Smooth muscle cell of the umbilical artery (primary cell): Measurements from ENCODE around the gene GNAZ. TPM values are rescaled to one million over a fixed set of nuclear protein-coding genes. Genes with fewer than 3 reads are reported as not detected.

Experiments used
- total RNA-seq: library from RNA; depleted of rRNA; stranded (reverse); fragments of >200 nt; gene quantifications from 2 replicates; pipeline ENCODE4 v1.2.3, GENCODE V29; 2014

GNAZ gene
- 7.4 and 15.0 TPM in 2 replicates for total RNA-seq

DNA sequence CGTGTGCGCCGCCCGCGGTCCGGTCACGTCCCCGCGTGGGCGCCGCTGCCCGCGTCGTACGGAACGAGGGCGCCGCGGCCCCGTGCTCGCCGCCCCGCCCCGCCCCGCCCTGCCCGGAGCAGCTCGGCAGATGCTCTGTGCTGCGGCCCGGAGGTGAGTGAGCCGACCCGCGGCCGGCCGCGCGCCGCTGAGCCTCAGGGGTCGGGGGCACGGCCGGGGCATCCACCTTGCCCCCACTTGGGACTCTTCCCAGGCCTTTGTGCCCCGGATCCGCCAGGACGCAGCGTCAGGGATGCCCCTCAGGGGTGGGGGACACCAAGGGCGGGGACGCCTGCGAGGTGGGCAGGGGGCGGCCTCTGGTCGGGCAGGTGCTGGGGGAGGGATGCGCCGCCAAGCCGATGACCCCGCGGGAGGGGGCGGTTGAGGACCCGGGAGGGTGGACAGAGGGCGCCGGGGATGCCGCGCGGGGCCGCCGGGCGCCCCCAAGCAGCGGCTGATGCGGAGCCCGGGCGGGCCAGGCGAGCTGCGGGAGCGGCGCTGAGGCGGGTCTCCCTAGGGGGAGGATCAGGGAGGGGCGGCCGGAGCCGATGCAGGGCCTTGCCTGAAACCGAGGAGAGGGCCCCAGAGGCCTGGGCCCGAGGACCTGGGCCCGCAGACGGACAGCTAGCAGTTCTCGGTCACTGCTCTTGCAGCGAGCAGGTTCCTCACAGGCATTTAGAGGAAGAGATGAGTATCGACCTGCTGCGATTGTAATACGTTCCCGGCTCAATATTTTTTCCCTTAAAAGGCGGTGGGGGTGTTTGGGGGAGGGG, at the start of gene GNAZ:
Gene GNAZ (plus strand): TSS at position 102 of the 812 bp plus-strand sequence. CDS start 25,177 bp downstream, outside the sequence.

GRCh38 chr22:23144932-23145877, 74.9 kb downstream of the GNAZ start, which contains the start of gene RAB36:
Gene RAB36, plus strand, starts transcription at chr22:23145477. Its CDS starts 1,140 bp downstream, at chr22:23146617.

Other genes with a start within 250 kb of the GNAZ start
- gene IGLL5, start 182.7 kb upstream of the GNAZ start, total RNA-seq = not detected in 2 replicates
- gene RSPH14, start 71.5 kb downstream of the GNAZ start, total RNA-seq = 0.30 TPM in 1 of 2 replicates, not detected in the other
- gene RAB36, start 75.0 kb downstream of the GNAZ start, total RNA-seq = 2.7 and 3.7 TPM in 2 replicates
- gene BCR, start 110.0 kb downstream of the GNAZ start, total RNA-seq = 24.9 and 83.5 TPM in 2 replicates